Right atrium auricular region (tissue), 2 donors: Measurements from ENCODE around the gene LRP8. TPM values are rescaled to one million over a fixed set of nuclear protein-coding genes. Genes with fewer than 3 reads are reported as not detected.

ENCODE experiments used
- DNase-seq: peaks from one replicate; pipeline ENCODE4 v3.0.0-alpha.2; 2019; ENCODE audit warnings: low spot score
- H3K27ac ChIP-seq, 2 donors: fragments of 200-600 bp; sonication (generic); 1 replicate in 1 of 2; 2 replicates in 1 of 2; pipeline ENCODE4 v1.5.1; 2016 to 2019
- H3K27me3 ChIP-seq, 2 donors: fragments of 200-600 bp; sonication (generic); one replicate each; pipeline versions ENCODE4 v1.5.1 to v1.6.0; 2017 to 2019
- H3K36me3 ChIP-seq: fragments of 200-600 bp; sonication (generic); one replicate; pipeline ENCODE4 v1.5.1; 2016
- H3K4me1 ChIP-seq, 2 donors: fragments of 200-600 bp; sonication (generic); one replicate each; pipeline versions ENCODE4 v1.5.1 to v1.6.0; 2017 to 2019
- H3K4me3 ChIP-seq, 2 donors: fragments of 200-600 bp; sonication (generic); 1 replicate in 1 of 2; 2 replicates in 1 of 2; pipeline ENCODE4 v1.5.1; 2017 to 2019; ENCODE audit warnings: mild to moderate bottlenecking in 1 of 2, moderate library complexity in 1 of 2
- H3K9me3 ChIP-seq, 2 donors: fragments of 200-600 bp; sonication (generic); one replicate each; pipeline ENCODE4 v1.5.1; 2019
- total RNA-seq, 2 donors: library from RNA; depleted of rRNA; stranded (reverse); fragments of >200 nt; gene quantifications; one replicate each; pipeline ENCODE4 v1.1.0, GENCODE V29; 2016
- TF ChIP-seq, protein P1 (sequence below), 2 donors: fragments of 200-600 bp; sonication (generic); IDR thresholded peaks; one replicate each; pipeline ENCODE4 v1.5.1; 2019; ENCODE audit warnings: antibody characterized with exemption in 2 of 2

The LRP8 gene
- total RNA-seq, 2 donors from 2014 or later = 2.2 to 3.6 TPM

DNA sequence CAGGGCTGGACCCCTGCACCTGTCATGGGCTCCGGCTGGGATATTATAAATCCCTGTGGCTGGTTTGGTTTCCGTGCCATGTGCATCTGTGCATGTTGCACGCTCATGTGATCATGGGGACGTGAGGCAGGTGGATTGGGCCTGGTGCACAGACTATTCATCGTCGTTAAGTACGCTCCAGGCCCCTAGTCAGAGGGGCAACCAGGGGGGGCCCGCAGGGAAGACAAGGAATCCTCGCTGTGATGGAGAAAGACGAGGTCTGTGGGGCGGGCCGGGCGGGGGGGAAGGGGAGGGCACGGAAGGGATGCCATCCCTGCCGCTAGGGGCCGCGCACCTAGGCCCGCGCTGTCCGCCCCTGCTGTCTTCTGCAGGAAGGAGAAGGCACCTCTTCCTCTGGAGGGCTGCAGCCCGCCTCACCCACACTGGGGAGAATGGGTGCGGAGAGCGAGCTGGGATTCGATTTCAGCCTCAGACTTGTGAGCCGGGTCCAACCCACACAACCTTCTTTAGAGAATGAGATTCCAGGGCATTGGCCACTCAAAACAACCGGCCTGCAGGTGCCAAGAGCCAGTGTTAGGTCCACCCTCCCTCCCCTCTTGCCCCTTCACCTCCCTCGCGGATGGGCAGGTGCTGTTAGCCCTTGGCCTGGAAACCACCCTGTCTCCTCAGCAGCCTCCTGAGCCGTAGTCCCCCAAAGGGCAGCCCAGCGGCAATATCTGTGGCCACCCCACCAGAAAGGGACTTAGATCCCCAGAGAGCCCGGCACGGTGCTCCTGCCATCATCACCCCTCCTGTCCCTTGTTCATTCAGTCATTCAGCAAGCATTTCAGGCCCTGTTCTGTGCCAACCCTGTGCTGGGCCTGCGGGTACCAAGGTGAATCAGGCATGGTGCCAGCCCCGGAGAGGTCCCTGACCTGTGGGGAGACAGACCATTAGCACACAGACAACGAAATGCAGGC, 950 bp upstream of the LRP8 start:
- TF ChIP-seq, protein P1, sequence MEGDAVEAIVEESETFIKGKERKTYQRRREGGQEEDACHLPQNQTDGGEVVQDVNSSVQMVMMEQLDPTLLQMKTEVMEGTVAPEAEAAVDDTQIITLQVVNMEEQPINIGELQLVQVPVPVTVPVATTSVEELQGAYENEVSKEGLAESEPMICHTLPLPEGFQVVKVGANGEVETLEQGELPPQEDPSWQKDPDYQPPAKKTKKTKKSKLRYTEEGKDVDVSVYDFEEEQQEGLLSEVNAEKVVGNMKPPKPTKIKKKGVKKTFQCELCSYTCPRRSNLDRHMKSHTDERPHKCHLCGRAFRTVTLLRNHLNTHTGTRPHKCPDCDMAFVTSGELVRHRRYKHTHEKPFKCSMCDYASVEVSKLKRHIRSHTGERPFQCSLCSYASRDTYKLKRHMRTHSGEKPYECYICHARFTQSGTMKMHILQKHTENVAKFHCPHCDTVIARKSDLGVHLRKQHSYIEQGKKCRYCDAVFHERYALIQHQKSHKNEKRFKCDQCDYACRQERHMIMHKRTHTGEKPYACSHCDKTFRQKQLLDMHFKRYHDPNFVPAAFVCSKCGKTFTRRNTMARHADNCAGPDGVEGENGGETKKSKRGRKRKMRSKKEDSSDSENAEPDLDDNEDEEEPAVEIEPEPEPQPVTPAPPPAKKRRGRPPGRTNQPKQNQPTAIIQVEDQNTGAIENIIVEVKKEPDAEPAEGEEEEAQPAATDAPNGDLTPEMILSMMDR (IDR thresholded peaks at IDR 0.05) = no peak
- Histone ChIP-seq H3K4me1 (peaks cover 0 to 31% of the 10 kb centered on the region in 2 donors), H3K27ac (no peak overlapping the region), H3K36me3 (no peaks in the 10 kb centered on the region), H3K27me3 (no peaks in the 10 kb centered on the region), H3K4me3 (peak overlapping the region in 1 of 2 donors; percentile 73), H3K9me3 (no peaks in the 10 kb centered on the region)
- no peak for DNase-seq

DNA sequence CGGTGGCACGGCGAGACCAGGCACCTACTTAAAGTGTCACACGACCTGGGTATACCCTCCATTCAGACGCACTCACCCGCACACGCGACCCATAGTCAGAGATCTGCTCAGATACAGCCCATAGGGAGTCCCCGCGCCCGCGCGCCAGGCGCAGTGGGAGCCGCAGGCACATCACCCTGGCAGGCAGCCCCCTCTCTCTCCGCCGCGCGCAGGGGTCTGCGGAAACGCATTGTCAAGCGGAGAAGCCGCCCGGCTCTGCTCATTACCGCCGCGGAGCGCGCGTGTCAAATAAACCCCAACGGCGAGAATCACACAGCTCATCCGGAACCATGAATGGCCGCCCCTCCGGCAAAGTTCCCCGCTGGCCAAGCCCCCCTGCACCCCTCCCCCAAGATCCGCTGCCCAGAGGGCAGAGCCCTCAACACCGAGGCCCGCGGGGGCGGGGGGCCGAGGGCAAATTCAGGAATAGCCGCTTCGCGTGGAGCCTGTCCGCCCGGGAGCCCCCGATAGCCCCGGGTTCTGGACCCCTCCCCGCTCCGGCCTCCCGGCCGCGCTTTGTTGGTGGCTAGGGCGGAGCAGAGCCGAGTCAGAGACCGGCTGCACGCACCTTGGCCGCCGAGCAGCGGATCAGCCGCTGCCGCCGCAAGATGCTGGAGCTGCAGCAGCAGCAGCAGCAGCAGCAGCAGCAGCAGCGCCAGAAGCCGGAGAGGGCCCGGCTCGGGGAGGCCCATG, 522 bp downstream of the LRP8 start:
- Histone ChIP-seq H3K27ac (peak overlapping the region; percentile 26 to 39), H3K9me3 (no peaks in the 10 kb centered on the region), H3K36me3 (no peaks in the 10 kb centered on the region), H3K4me1 (peaks cover 0 to 31% of the 10 kb centered on the region in 2 donors), H3K27me3 (no peaks in the 10 kb centered on the region), H3K4me3 (peak overlapping the region; percentile 54 to 73)
- TF ChIP-seq, protein P1 (IDR thresholded peaks at IDR 0.05) = no peak
- DNase-seq = no peak

DNA sequence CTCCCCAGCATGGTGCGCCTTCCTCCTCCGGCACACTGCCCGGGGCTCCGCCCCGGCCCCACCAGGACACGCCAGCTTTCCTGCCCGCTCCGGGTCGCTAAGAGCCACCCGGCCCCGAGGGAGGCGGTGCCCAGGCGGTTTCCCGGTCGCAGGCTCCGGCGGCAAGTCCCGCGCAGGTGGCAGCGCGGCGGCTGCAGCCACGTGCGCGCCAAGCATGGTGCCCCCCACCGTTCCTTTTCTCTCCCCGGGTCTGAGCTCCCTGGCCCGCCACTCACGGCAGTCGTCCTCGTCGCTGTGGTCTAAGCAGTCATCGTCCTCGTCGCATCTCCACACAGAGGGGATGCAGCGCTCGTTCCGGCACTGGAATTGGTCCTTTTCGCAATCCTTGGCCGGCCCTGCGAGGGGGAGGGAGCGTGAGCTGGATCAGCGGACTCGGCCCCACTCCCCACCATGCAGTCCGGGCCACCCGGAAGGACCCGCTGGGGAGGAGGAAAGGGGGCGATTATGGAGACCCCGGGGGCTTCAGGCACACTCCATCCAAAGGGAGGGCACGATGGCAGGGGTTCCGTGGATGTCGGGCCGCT, 1.2 kb downstream of the LRP8 start:
- TF ChIP-seq, protein P1 (IDR thresholded peaks at IDR 0.05) = no peak
- H3K36me3 ChIP-seq = no peaks in the 10 kb centered on the region
- DNase-seq = no peak
- H3K9me3 ChIP-seq = no peaks in the 10 kb centered on the region
- peaks cover 0 to 31% of the 10 kb centered on the region in 2 donors for H3K4me1 ChIP-seq
- peak overlapping the region; percentile 54 to 73 for H3K4me3 ChIP-seq
- peak overlapping the region in 1 of 2 donors; percentile 39 for H3K27ac ChIP-seq
- no peaks in the 10 kb centered on the region for H3K27me3 ChIP-seq

DNA sequence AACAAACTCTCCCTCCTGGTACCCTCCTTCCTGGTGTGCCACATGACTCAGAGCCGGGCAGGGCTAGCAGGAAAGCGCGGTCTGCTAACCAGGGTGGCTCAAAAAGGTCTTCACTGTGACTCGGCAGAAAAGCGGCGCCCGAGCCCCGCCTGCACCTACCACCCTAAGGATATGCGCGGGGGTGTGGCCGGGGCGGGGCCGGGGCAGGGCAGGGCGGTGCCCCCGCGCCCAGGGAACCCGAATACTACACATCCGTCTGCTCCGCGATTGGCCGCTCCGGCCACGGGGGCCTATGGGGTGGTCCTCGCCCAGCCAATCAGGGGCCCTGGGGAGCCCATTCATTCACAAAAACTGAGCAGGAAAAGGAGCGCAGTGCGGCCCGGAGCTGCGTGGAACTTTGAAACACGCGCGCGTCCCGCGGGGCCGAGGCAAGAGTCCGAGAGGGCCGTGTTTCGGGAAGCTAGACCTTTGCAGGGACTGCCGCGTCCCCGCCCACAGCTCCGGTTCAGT, 1.7 kb downstream of the LRP8 start:
- no peaks in the 10 kb centered on the region for H3K27me3 ChIP-seq
- H3K4me1 ChIP-seq = peaks cover 0 to 31% of the 10 kb centered on the region in 2 donors
- DNase-seq = peak; percentile 85
- H3K36me3 ChIP-seq = no peaks in the 10 kb centered on the region
- TF ChIP-seq, protein P1 (IDR thresholded peaks at IDR 0.05) = no peak
- H3K9me3 ChIP-seq = no peaks in the 10 kb centered on the region
- H3K27ac ChIP-seq = peak overlapping the region; percentile 9 to 49
- peak overlapping the region; percentile 54 to 73 for H3K4me3 ChIP-seq

DNA sequence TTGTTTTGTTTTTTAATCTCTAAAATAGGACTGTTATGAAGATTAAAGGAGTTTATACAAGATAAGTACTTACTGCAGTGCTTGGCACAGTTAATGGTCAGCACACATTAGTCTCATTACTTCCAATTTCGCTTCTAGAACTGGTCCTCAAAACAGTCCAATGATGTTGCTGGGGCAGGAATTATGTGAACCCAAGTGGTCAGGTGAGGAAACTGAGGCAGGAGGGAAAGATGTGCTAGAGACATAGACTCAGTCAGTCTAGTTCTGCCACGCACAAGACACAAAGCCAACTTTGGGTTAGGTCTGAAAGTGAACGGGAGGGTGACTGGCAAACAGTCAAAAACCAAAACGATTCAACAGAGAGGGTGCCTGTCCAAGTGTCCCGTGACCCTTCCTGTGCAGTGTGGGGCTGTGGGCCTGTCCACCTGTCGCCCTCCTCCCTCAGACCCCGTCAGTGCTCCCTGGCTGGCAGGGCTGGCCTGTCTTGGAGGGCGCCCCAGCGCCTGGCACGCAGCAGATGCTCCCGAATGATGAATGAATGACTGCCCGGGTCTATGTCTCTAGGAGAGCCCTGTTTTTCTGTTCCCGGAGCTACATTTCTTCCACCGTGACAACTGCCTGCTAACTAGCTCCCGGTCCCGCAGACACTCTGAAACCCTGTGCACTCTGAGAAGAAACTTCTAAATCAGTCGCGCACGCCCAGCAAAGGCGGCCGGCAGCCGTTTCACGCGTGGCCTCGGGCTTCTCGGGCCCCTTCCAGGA, 2.4 kb downstream of the LRP8 start:
- Histone ChIP-seq H3K27ac (peak overlapping the region; percentile 9 to 49), H3K4me1 (peaks cover 0 to 31% of the 10 kb centered on the region in 2 donors), H3K36me3 (no peaks in the 10 kb centered on the region), H3K27me3 (no peaks in the 10 kb centered on the region), H3K4me3 (peak overlapping the region; percentile 54 to 73), H3K9me3 (no peaks in the 10 kb centered on the region)
- DNase-seq = no peak
- TF ChIP-seq, protein P1 (IDR thresholded peaks at IDR 0.05) = no peak
